Measurements from ENCODE around the gene PDYN.

GRCh38 chr20:1946762-1947534, 46.9 kb downstream of the PDYN start:
- TF ChIP-seq POLR2A (IDR thresholded peaks at IDR 0.05) (no peak), CTCF (IDR thresholded peaks at IDR 0.05) (no peak), POLR2AphosphoS5 (IDR thresholded peaks at IDR 0.05) (no peak), EP300 (IDR thresholded peaks at IDR 0.05) (no peak)

All from gastroesophageal sphincter (tissue), 3 donors.